Glomerular visceral epithelial cell (primary cell): ENCODE results near the gene GPR132.
"Not testable (repeated sequence)": the region's sequence is repeated elsewhere in the genome, so short reads cannot be mapped to it uniquely, and the experiment has no call there.

ENCODE experiments used
- DNase-seq: peaks from one replicate; pipeline ENCODE4 v3.0.0-alpha.2; 2016; ENCODE audit errors: extremely low spot score

Gene GPR132

GRCh38 chr14:105075379-105076295, 10.4 kb upstream of the GPR132 start:
- DNase-seq = no peak

- no peak for DNase-seq
These were observed 9.4 kb upstream of the GPR132 start for GRCh38 chr14:105074601-105075053.

GRCh38 chr14:105073720-105074600, 8.7 kb upstream of the GPR132 start:
- DNase-seq = no peak

GRCh38 chr14:105072892-105073719, 7.9 kb upstream of the GPR132 start:
- no peak for DNase-seq

- no peak for DNase-seq
These were observed 7.2 kb upstream of the GPR132 start for GRCh38 chr14:105072381-105072861.

GRCh38 chr14:105071942-105072341, 6.7 kb upstream of the GPR132 start:
- no peak for DNase-seq

- no peak for DNase-seq
These were observed 6.1 kb upstream of the GPR132 start for GRCh38 chr14:105071326-105071725.

GRCh38 chr14:105070760-105071137, 5.5 kb upstream of the GPR132 start:
- DNase-seq = peak; percentile 38

GRCh38 chr14:105069871-105070759, 4.9 kb upstream of the GPR132 start:
- no peak for DNase-seq

- no peak for DNase-seq
These were observed 4.3 kb upstream of the GPR132 start for GRCh38 chr14:105069522-105069870.

- DNase-seq = no peak
These were observed 3.6 kb upstream of the GPR132 start for GRCh38 chr14:105068818-105069217.

GRCh38 chr14:105067969-105068301, 2.7 kb upstream of the GPR132 start:
- no peak for DNase-seq

GRCh38 chr14:105067140-105067968, 2.1 kb upstream of the GPR132 start:
- DNase-seq = peak; percentile 49

GRCh38 chr14:105066240-105067071, 1.2 kb upstream of the GPR132 start:
- no peak for DNase-seq

- DNase-seq = peak; percentile 67
These were observed 498 bp downstream of the GPR132 start for GRCh38 chr14:105064721-105065143.

GRCh38 chr14:105064001-105064400, 1.2 kb downstream of the GPR132 start:
- DNase-seq = no peak

GRCh38 chr14:105063506-105063905, 1.7 kb downstream of the GPR132 start:
- DNase-seq = not testable (repeated sequence)

GRCh38 chr14:105063056-105063455, 2.2 kb downstream of the GPR132 start:
- DNase-seq = no peak

- DNase-seq = no peak
These were observed 3.2 kb downstream of the GPR132 start for GRCh38 chr14:105062048-105062433.
